HepG2 (cell line): ENCODE data around the gene SMAD6. TPM values are rescaled to one million over a fixed set of nuclear protein-coding genes. Genes with fewer than 3 reads are reported as not detected.

Experiments
- ATAC-seq: fragments of 200-7000 bp; cut with Tn5 transposase; 3 replicates; pipeline ENCODE4 v1.9.1; 2020; ENCODE audit warnings: mild to moderate bottlenecking, moderate library complexity
- BruUV-seq: library from RNA; stranded (reverse); fragments of 400-500 nt; replicated peaks from 2 replicates; lab custom pipeline; 2021; lab: Mats Ljungman, UMichigan
- CTCF ChIA-PET: fragments of 300-600 bp; formaldehyde crosslinking; extraction: SDS; loops from one replicate; lab custom pipeline; 2021; ENCODE audit warnings: low total read pairs, inconsistent platforms, low intra/inter-chr PET ratio; lab: Yijun Ruan, JAX
- POLR2A ChIA-PET: fragments of 350-600 bp; sonication (Branson Sonifier 250); formaldehyde crosslinking; loops from one replicate; lab custom pipeline; 2020; ENCODE audit warnings: antibody characterized with exemption, inconsistent platforms; lab: Yijun Ruan, JAX
- DNase-seq: peaks from one replicate; pipeline ENCODE4 v3.0.0-alpha.2; 2015; ENCODE audit warnings: low spot score
- FAIRE-seq: peaks from 3 replicates; lab custom pipeline; 2011; peaks lifted over from hg19 to GRCh38; lab: Jason Lieb, UNC
- H2AFZ ChIP-seq: one replicate; pipeline ENCODE4 v1.6.1; 2011; ENCODE audit warnings: low read length, inconsistent platforms
- H3K27ac ChIP-seq: fragments of 300-600 bp; 3 replicates; pipeline ENCODE4 v1.8.0; 2011; ENCODE audit warnings: mixed run types, mild to moderate bottlenecking, mixed read lengths, low read length, inconsistent platforms; ENCODE audit not compliant: insufficient read depth; ENCODE audit errors: extremely low read length
- H3K27me3 ChIP-seq, 2 experiments: fragments of 200-600 bp in 1 of 2; 2 replicates in 1 of 2; 3 replicates in 1 of 2; pipeline versions ENCODE4 v1.6.0 to v1.8.0; 2011; ENCODE audit warnings: low read length in 2 of 2, mild to moderate bottlenecking in 2 of 2, moderate library complexity in 2 of 2, inconsistent platforms in 1 of 2; ENCODE audit not compliant: insufficient read depth in 2 of 2, control insufficient read depth in 1 of 2
- H3K36me3 ChIP-seq, 2 experiments: fragments of 200-600 bp in 1 of 2; replicated peaks in 1 of 2; 2 replicates in 1 of 2; 3 replicates in 1 of 2; pipeline versions ENCODE4 v1.5.1 to v1.8.0; 2011; ENCODE audit warnings: low read length in 2 of 2, inconsistent platforms in 1 of 2; ENCODE audit not compliant: insufficient read depth in 2 of 2, control insufficient read depth in 1 of 2
- H3K4me1 ChIP-seq: 2 replicates; pipeline ENCODE4 v1.5.1; 2012; ENCODE audit warnings: low read length, inconsistent platforms; ENCODE audit not compliant: insufficient read depth
- H3K4me2 ChIP-seq: 2 replicates; pipeline ENCODE4 v1.6.0; 2011; ENCODE audit warnings: low read depth, low read length, inconsistent platforms
- H3K4me3 ChIP-seq, 3 experiments: fragments of 200-600 bp in 1 of 3; sonication (generic), shearing (Covaris generic) in 1 of 3; replicated peaks in 1 of 3; 2 replicates each; pipeline ENCODE4 v1.5.1; 2011 to 2016; ENCODE audit warnings: low read length in 3 of 3, inconsistent platforms in 2 of 3, low read depth in 2 of 3, mild to moderate bottlenecking in 2 of 3, control low read depth in 1 of 3, mixed read lengths in 1 of 3; ENCODE audit not compliant: insufficient read depth in 1 of 3
- H3K79me2 ChIP-seq: one replicate; pipeline ENCODE4 v1.6.1; 2011; ENCODE audit warnings: low read length, inconsistent platforms; ENCODE audit not compliant: insufficient read depth
- H3K9ac ChIP-seq: 2 replicates; pipeline ENCODE4 v1.6.0; 2011; ENCODE audit warnings: mild to moderate bottlenecking, low read depth, low read length, inconsistent platforms; ENCODE audit not compliant: insufficient read depth
- H3K9me3 ChIP-seq: 2 replicates; pipeline ENCODE4 v1.5.1; 2012; ENCODE audit warnings: mild to moderate bottlenecking, low read length
- H4K20me1 ChIP-seq: 2 replicates; pipeline ENCODE4 v1.6.0; 2011; ENCODE audit warnings: inconsistent platforms, mild to moderate bottlenecking, low read length, moderate library complexity; ENCODE audit not compliant: insufficient read depth
- ARHGAP35 ChIP-seq: sonication (generic); formaldehyde crosslinking; IDR thresholded peaks from 2 replicates; pipeline ENCODE4 v1.9.0; 2022; ENCODE audit warnings: mild to moderate bottlenecking, inconsistent platforms, moderate library complexity, missing genetic modification reagents, borderline replicate concordance
- CHCHD3 ChIP-seq: sonication (generic); formaldehyde crosslinking; IDR thresholded peaks from 2 replicates; pipeline ENCODE4 v1.8.0; 2022; ENCODE audit warnings: mild to moderate bottlenecking, missing genetic modification reagents, moderate library complexity
- ELF4 ChIP-seq: sonication (generic); formaldehyde crosslinking; IDR thresholded peaks from 2 replicates; pipeline ENCODE4 v1.5.0; 2020; ENCODE audit warnings: missing genetic modification reagents, mild to moderate bottlenecking, moderate library complexity, borderline replicate concordance
- GATA4 ChIP-seq: sonication (generic); IDR thresholded peaks from 2 replicates; pipeline ENCODE4 v1.6.1; 2016; ENCODE audit warnings: antibody characterized with exemption, low read depth, borderline replicate concordance
- HBP1 ChIP-seq: IDR thresholded peaks from 2 replicates; pipeline ENCODE4 v1.6.1; 2016; ENCODE audit warnings: low read depth, control low read depth
- HOXA3 ChIP-seq: sonication (generic); formaldehyde crosslinking; IDR thresholded peaks from 2 replicates; pipeline ENCODE4 v1.5.0; 2020; ENCODE audit warnings: missing genetic modification reagents
- MED8 ChIP-seq: sonication (generic); formaldehyde crosslinking; IDR thresholded peaks from 2 replicates; pipeline ENCODE4 v1.8.1; 2023; ENCODE audit warnings: mild to moderate bottlenecking, missing genetic modification reagents; ENCODE audit not compliant: insufficient replicate concordance
- PCBP2 ChIP-seq: fragments of 200-400 bp; formaldehyde crosslinking; optimal IDR thresholded peaks from 2 replicates; pipeline ENCODE3; 2018; ENCODE audit warnings: low read length, low read depth; ENCODE audit not compliant: poor library complexity, severe bottlenecking
- RXRA ChIP-seq: sonication (generic); formaldehyde crosslinking; IDR thresholded peaks from 2 replicates; pipeline ENCODE4 v1.5.1; 2020; ENCODE audit warnings: missing genetic modification reagents
- SMAD3 ChIP-seq: sonication (generic); formaldehyde crosslinking; IDR thresholded peaks from 2 replicates; pipeline ENCODE4 v1.4.0; 2020; ENCODE audit warnings: missing genetic modification reagents
- ZBTB20 ChIP-seq: sonication (generic); formaldehyde crosslinking; IDR thresholded peaks from 2 replicates; pipeline ENCODE4 v1.8.1; 2023; ENCODE audit warnings: missing genetic modification reagents, low read depth, mild to moderate bottlenecking, borderline replicate concordance
- ZNF607 ChIP-seq: sonication (generic); formaldehyde crosslinking; IDR thresholded peaks from 2 replicates; pipeline ENCODE4 v1.5.1; 2020; ENCODE audit warnings: missing genetic modification reagents, mild to moderate bottlenecking, borderline replicate concordance
- ZSCAN5A ChIP-seq: sonication (generic); formaldehyde crosslinking; IDR thresholded peaks from 2 replicates; pipeline ENCODE4 v1.8.0; 2022; ENCODE audit warnings: mild to moderate bottlenecking, missing genetic modification reagents, borderline replicate concordance
- WGBS: methylation state at CpG from one replicate; pipeline ENCODE4 v1.1.6; 2017; ENCODE audit warnings: low lambda C conversion rate; 5-methylcytosine and 5-hydroxymethylcytosine counted together
- in situ Hi-C: cut with HindIII; loops from 2 replicates; pipeline ENCODE4 v1.10.0; 2017; ENCODE audit warnings: low pct_unique_long_range_greater_than_20kb; ENCODE audit not compliant: extremely low pct_ligation_motif_present
- intact Hi-C: fragments of 100-400 bp; cut with micrococcal nuclease; formaldehyde crosslinking; loops from one replicate; pipeline ENCODE4 v1.10.0; 2022; ENCODE audit not compliant: unreplicated experiment
- polyA plus RNA-seq, 8 experiments: library from polyadenylated mRNA; depleted of rRNA in 3 of 8; stranded (reverse) in 7 of 8; unstranded in 1 of 8; fragments of >200 nt; fragmentation: Illumina TruSeq in 4 of 8; extraction: Trizol in 4 of 8; gene quantifications; 2 replicates each; pipeline versions ENCODE4 v1.2.1 to v1.2.3, GENCODE V29; 2011 to 2016; ENCODE audit warnings: low read depth in 4 of 8, missing spikeins in 1 of 8, mixed read lengths in 1 of 8; ENCODE audit not compliant: insufficient read depth in 1 of 8
- total RNA-seq, 5 experiments: library from RNA; depleted of rRNA; stranded (reverse); fragments of >200 nt; fragmentation: Illumina TruSeq; extraction: Trizol; gene quantifications; 2 replicates each; pipeline ENCODE4 v1.2.3, GENCODE V29; 2016; ENCODE audit warnings: low read depth in 1 of 5

Gene SMAD6
- total and polyA plus RNA-seq, 2 of the 13 experiments (the other 11 are each of a cell fraction or from before 2014, with no cell fraction given) = 3.3 to 4.4 TPM

- H3K4me3 ChIP-seq = no peak overlapping the region
- intact Hi-C loops (no loop called here), in situ Hi-C loops (loop anchor here (10.0 kb wide), 1 partner anchor 61 kb away; no protein-coding TSS in a partner anchor)
- H3K9me3 ChIP-seq = no peaks in the 10 kb centered on the region
- H2AFZ ChIP-seq = no peak overlapping the region
- 93% methylated on average over 7 of the region's 7 CpGs for WGBS
- no peak overlapping the region for H3K9ac ChIP-seq
- FAIRE-seq (no peak), DNase-seq (no peak), ATAC-seq (no peak)
- TF ChIP-seq HOXA3 (CRISPR knock-in tag) (no peak), CHCHD3 (CRISPR knock-in tag) (no peak), ZSCAN5A (CRISPR knock-in tag) (no peak), GATA4 (no peak), HBP1 (CRISPR knock-in tag) (no peak), RXRA (CRISPR knock-in tag) (no peak), ZNF607 (CRISPR knock-in tag) (no peak), SMAD3 (CRISPR knock-in tag) (no peak), ZBTB20 (CRISPR knock-in tag) (no peak), PCBP2 (no peak), ELF4 (no peak), MED8 (CRISPR knock-in tag) (no peak), ARHGAP35 (CRISPR knock-in tag) (no peak)
- H3K4me1 ChIP-seq = peaks cover 27% of the 10 kb centered on the region
- no TSS peak for BruUV-seq
- ChIA-PET POLR2A (no interaction called here), CTCF (no interaction called here)
- H3K36me3 ChIP-seq = peaks cover 0 to 2% of the 10 kb centered on the region in 2 experiments; a peak in 1 of 5 replicates
- no peak overlapping the region for H3K4me2 ChIP-seq
- H3K79me2 ChIP-seq = no peaks in the 10 kb centered on the region
- H3K27me3 ChIP-seq = no peaks in the 10 kb centered on the region
- no peak overlapping the region for H3K27ac ChIP-seq
- H4K20me1 ChIP-seq = no peaks in the 10 kb centered on the region
These were observed 81.7 kb downstream of the SMAD6 start for GRCh38 chr15:66783725-66784124.
